ENCODE results near the gene DTWD2. TPM values are rescaled to one million over a fixed set of nuclear protein-coding genes. Genes with fewer than 3 reads are reported as not detected.

Gene DTWD2
- total and polyA plus RNA-seq, 2 of the 4 experiments (the other 2 are of a cell fraction) = 1.2 to 1.8 TPM

- no peak overlapping the region for H3K27ac ChIP-seq (ENCODE audit: insufficient read depth, low read length)
- 96% methylated on average over 4 of the region's 4 CpGs; no CpG with 5 or more reads in 1 of the 2 experiments for WGBS, 2 experiments (ENCODE audit: extremely low coverage in 2 of 2, insufficient read length in 1 of 2)
- no peak overlapping the region for H2BK5ac ChIP-seq (ENCODE audit: low read depth, low read length, poor library complexity, severe bottlenecking)
- no peak overlapping the region for H2AK5ac ChIP-seq (ENCODE audit: low read depth, low read length)
- no peak overlapping the region for H4K5ac ChIP-seq (ENCODE audit: low read depth, low read length)
- H3K4me2 ChIP-seq (ENCODE audit: low read depth, low read length) = no peak overlapping the region
- ChIA-PET CTCF (no interaction called here), POLR2A (ENCODE audit: unreplicated experiment) (no interaction called here)
- no peak for DNase-seq
- H3K18ac ChIP-seq (ENCODE audit: low read depth, low read length) = no peak overlapping the region
- H3K23ac ChIP-seq (ENCODE audit: low read depth, low read length) = no peak overlapping the region
- no peaks in the 10 kb centered on the region for H3K36me3 ChIP-seq (ENCODE audit: control insufficient read depth, insufficient read depth, low read length)
- in situ Hi-C loops (cut with MboI; ENCODE audit: low sequenced_read_pairs) = no loop called here
- no peak overlapping the region for H4K91ac ChIP-seq (ENCODE audit: insufficient read depth, low read depth, low read length)
- H3K56ac ChIP-seq (ENCODE audit: extremely low read depth, insufficient read depth, low read length) = no peak overlapping the region
- H3K4ac ChIP-seq (ENCODE audit: low read depth, low read length) = no peak overlapping the region
- intact Hi-C loops (cut with micrococcal nuclease) = no loop called here
- no peaks in the 10 kb centered on the region for H3K9me3 ChIP-seq (ENCODE audit: control insufficient read depth, insufficient read depth, low read length)
- no peak for ATAC-seq (ENCODE audit: low read depth)
- no peak overlapping the region for H3K4me3 ChIP-seq (ENCODE audit: insufficient read depth, low read depth, low read length)
- no peak overlapping the region for H2AK9ac ChIP-seq (replicated peaks; ENCODE audit: low read depth, low read length, poor library complexity)
- H4K8ac ChIP-seq (ENCODE audit: low read depth in 2 of 2, low read length in 2 of 2) = no peak overlapping the region
- H3K79me1 ChIP-seq (ENCODE audit: low read depth in 1 of 2, low read length in 2 of 2) = no peaks in the 10 kb centered on the region
- H2BK20ac ChIP-seq (ENCODE audit: low read depth, low read length) = no peak overlapping the region
- no peaks in the 10 kb centered on the region for H3K27me3 ChIP-seq (ENCODE audit: control insufficient read depth, insufficient read depth, low read length)
- no peaks in the 10 kb centered on the region for H3K9me1 ChIP-seq (ENCODE audit: insufficient read depth, low read length)
- H2BK120ac ChIP-seq (ENCODE audit: low read depth, low read length) = no peak overlapping the region
- H2AFZ ChIP-seq (replicated peaks; ENCODE audit: low read length, poor library complexity) = no peak overlapping the region
- dilution Hi-C loops (cut with HindIII; ENCODE audit: low sequenced_read_pairs, unreplicated experiment) = no loop called here
- BruUV-seq (replicated peaks) = no TSS peak
- H3K9ac ChIP-seq (ENCODE audit: low read depth, low read length) = no peak overlapping the region
- H4K20me1 ChIP-seq (ENCODE audit: insufficient read depth, low read length) = no peaks in the 10 kb centered on the region
- H2BK15ac ChIP-seq (ENCODE audit: low read depth, low read length) = no peak overlapping the region
- TF ChIP-seq, protein P1, sequence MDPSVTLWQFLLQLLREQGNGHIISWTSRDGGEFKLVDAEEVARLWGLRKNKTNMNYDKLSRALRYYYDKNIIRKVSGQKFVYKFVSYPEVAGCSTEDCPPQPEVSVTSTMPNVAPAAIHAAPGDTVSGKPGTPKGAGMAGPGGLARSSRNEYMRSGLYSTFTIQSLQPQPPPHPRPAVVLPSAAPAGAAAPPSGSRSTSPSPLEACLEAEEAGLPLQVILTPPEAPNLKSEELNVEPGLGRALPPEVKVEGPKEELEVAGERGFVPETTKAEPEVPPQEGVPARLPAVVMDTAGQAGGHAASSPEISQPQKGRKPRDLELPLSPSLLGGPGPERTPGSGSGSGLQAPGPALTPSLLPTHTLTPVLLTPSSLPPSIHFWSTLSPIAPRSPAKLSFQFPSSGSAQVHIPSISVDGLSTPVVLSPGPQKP (IDR thresholded peaks at IDR 0.05; ENCODE audit: borderline replicate concordance, low read depth, low read length) = no peak
- TF ChIP-seq NFE2L2 (IDR thresholded peaks at IDR 0.05; ENCODE audit: low read depth, low read length) = no peak
- no peak for TF ChIP-seq POLR2A (IDR thresholded peaks at IDR 0.05; ENCODE audit: low read depth, low read length)
- TF ChIP-seq, protein P2, sequence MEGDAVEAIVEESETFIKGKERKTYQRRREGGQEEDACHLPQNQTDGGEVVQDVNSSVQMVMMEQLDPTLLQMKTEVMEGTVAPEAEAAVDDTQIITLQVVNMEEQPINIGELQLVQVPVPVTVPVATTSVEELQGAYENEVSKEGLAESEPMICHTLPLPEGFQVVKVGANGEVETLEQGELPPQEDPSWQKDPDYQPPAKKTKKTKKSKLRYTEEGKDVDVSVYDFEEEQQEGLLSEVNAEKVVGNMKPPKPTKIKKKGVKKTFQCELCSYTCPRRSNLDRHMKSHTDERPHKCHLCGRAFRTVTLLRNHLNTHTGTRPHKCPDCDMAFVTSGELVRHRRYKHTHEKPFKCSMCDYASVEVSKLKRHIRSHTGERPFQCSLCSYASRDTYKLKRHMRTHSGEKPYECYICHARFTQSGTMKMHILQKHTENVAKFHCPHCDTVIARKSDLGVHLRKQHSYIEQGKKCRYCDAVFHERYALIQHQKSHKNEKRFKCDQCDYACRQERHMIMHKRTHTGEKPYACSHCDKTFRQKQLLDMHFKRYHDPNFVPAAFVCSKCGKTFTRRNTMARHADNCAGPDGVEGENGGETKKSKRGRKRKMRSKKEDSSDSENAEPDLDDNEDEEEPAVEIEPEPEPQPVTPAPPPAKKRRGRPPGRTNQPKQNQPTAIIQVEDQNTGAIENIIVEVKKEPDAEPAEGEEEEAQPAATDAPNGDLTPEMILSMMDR (conservative IDR thresholded peaks at IDR 0.05; ENCODE audit: low read depth, low read length) = no peak
- TF ChIP-seq MAZ (IDR thresholded peaks at IDR 0.05; ENCODE audit: borderline replicate concordance, low read depth, low read length) = no peak
- TF ChIP-seq, protein P3, sequence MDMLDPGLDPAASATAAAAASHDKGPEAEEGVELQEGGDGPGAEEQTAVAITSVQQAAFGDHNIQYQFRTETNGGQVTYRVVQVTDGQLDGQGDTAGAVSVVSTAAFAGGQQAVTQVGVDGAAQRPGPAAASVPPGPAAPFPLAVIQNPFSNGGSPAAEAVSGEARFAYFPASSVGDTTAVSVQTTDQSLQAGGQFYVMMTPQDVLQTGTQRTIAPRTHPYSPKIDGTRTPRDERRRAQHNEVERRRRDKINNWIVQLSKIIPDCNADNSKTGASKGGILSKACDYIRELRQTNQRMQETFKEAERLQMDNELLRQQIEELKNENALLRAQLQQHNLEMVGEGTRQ (IDR thresholded peaks at IDR 0.05; ENCODE audit: low read depth, low read length) = no peak
- no peak for TF ChIP-seq SMC3 (IDR thresholded peaks at IDR 0.05; ENCODE audit: low read depth, low read length)
- H3K14ac ChIP-seq (replicated peaks; ENCODE audit: low read depth, low read length) = no peak overlapping the region; the same call in 1 of the 2 replicates
- H3K4me1 ChIP-seq (ENCODE audit: control insufficient read depth, insufficient read depth, low read length) = no peaks in the 10 kb centered on the region
Measured at GRCh38 chr5:119031905-119032304, 43.6 kb upstream of the DTWD2 start.
